HL-60 (cell line): ENCODE data around the gene STAMBPL1.

Source experiments
- CTCF ChIP-seq: IDR thresholded peaks from one replicate; pipeline ENCODE4 v1.5.1; 2011; ENCODE audit warnings: low read length, control low read depth, inconsistent platforms; ENCODE audit not compliant: insufficient read depth
- GABPA ChIP-seq: IDR thresholded peaks from 2 replicates; pipeline ENCODE4 v1.6.1; 2012; ENCODE audit warnings: low read depth
- POLR2AphosphoS5 ChIP-seq: IDR thresholded peaks from 2 replicates; pipeline ENCODE4 v1.6.1; 2012; ENCODE audit warnings: low read depth
- REST ChIP-seq: IDR thresholded peaks from 2 replicates; pipeline ENCODE4 v1.6.1; 2012; ENCODE audit warnings: low read depth; ENCODE audit not compliant: insufficient replicate concordance
- SPI1 ChIP-seq: IDR thresholded peaks from 2 replicates; pipeline ENCODE4 v1.6.1; 2012; ENCODE audit warnings: low read depth, mild to moderate bottlenecking, borderline replicate concordance

- no peak for TF ChIP-seq CTCF
- TF ChIP-seq SPI1 = peak; percentile 74; the same call in 1 of the 2 replicates
- peak; percentile 62 for TF ChIP-seq REST
- TF ChIP-seq POLR2AphosphoS5 = peak; percentile 79
- peak; percentile 46; the same call in 1 of the 2 replicates for TF ChIP-seq GABPA
Observed at GRCh38 chr10:88880282-88881076, 434 bp downstream of the STAMBPL1 start.
